ENCODE data around the gene BOC.
A peak's percentile ranks its signal among the peaks of the same experiment; 100 is the strongest.

The BOC gene

DNA sequence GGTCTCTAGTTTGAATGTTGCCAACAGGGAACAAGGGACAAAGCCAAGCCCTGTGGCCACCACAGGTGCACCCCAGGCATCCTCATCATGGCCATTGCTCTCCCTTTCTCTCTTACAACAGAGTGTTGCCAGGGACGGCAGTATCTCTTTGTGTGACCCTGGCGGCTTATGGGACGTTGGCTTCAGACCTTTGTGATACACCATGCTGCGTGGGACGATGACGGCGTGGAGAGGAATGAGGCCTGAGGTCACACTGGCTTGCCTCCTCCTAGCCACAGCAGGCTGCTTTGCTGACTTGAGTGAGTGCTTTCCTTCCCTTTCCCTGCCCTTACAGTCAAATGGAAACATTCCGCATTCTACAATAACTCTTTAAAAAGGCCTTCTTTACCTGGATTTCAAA is 38.2 kb downstream of the BOC start:
- TF ChIP-seq, protein P1, sequence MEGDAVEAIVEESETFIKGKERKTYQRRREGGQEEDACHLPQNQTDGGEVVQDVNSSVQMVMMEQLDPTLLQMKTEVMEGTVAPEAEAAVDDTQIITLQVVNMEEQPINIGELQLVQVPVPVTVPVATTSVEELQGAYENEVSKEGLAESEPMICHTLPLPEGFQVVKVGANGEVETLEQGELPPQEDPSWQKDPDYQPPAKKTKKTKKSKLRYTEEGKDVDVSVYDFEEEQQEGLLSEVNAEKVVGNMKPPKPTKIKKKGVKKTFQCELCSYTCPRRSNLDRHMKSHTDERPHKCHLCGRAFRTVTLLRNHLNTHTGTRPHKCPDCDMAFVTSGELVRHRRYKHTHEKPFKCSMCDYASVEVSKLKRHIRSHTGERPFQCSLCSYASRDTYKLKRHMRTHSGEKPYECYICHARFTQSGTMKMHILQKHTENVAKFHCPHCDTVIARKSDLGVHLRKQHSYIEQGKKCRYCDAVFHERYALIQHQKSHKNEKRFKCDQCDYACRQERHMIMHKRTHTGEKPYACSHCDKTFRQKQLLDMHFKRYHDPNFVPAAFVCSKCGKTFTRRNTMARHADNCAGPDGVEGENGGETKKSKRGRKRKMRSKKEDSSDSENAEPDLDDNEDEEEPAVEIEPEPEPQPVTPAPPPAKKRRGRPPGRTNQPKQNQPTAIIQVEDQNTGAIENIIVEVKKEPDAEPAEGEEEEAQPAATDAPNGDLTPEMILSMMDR (IDR thresholded peaks at IDR 0.05; ENCODE audit: borderline replicate concordance, extremely low read depth, low read length, poor library complexity, severe bottlenecking), result no peak
- TF ChIP-seq EZH2 (IDR thresholded peaks at IDR 0.05; ENCODE audit: borderline replicate concordance, low read depth, low read length, severe bottlenecking), result no peak
- Histone ChIP-seq H3K4me3 (ENCODE audit: low read depth in 1 of 2, low read length in 2 of 2) (no peak overlapping the region), H3K27me3 (ENCODE audit: insufficient read depth, low read length, poor library complexity) (peaks cover 3% of the 10 kb centered on the region), H4K20me1 (ENCODE audit: insufficient read depth, low read length) (no peaks in the 10 kb centered on the region), H3K36me3 (ENCODE audit: insufficient read depth, low read length) (no peaks in the 10 kb centered on the region), H3K9me3 (ENCODE audit: insufficient read depth, low read length, severe bottlenecking) (no peaks in the 10 kb centered on the region), H3K79me2 (ENCODE audit: insufficient read depth, low read length) (no peaks in the 10 kb centered on the region), H3K9ac (ENCODE audit: low read depth, low read length) (no peak overlapping the region), H2AFZ (ENCODE audit: low read depth, low read length) (no peak overlapping the region), H3K4me2 (ENCODE audit: insufficient read depth, low read length) (no peak overlapping the region), H3K27ac (ENCODE audit: low read length) (no peak overlapping the region), H3K4me1 (ENCODE audit: insufficient read depth, low read length) (no peaks in the 10 kb centered on the region)
- ATAC-seq (ENCODE audit: insufficient read depth, low read depth), result no peak
- DNase-seq, result no peak

GRCh38 chr3:113250566-113250965 is 39.2 kb downstream of the BOC start:
- H3K36me3 ChIP-seq (ENCODE audit: insufficient read depth, low read length), result no peaks in the 10 kb centered on the region
- TF ChIP-seq, protein P1 (IDR thresholded peaks at IDR 0.05; ENCODE audit: borderline replicate concordance, extremely low read depth, low read length, poor library complexity, severe bottlenecking), result no peak
- TF ChIP-seq EZH2 (IDR thresholded peaks at IDR 0.05; ENCODE audit: borderline replicate concordance, low read depth, low read length, severe bottlenecking), result no peak
- no peak for DNase-seq
- H3K4me1 ChIP-seq (ENCODE audit: insufficient read depth, low read length), result no peaks in the 10 kb centered on the region
- no peak overlapping the region for H3K9ac ChIP-seq (ENCODE audit: low read depth, low read length)
- H3K27me3 ChIP-seq (ENCODE audit: insufficient read depth, low read length, poor library complexity), result peaks cover 3% of the 10 kb centered on the region
- H3K27ac ChIP-seq (ENCODE audit: low read length), result no peak overlapping the region
- no peaks in the 10 kb centered on the region for H3K9me3 ChIP-seq (ENCODE audit: insufficient read depth, low read length, severe bottlenecking)
- no peak for ATAC-seq (ENCODE audit: insufficient read depth, low read depth)
- no peak overlapping the region for H3K4me3 ChIP-seq (ENCODE audit: low read depth in 1 of 2, low read length in 2 of 2)
- no peak overlapping the region for H3K4me2 ChIP-seq (ENCODE audit: insufficient read depth, low read length)
- H4K20me1 ChIP-seq (ENCODE audit: insufficient read depth, low read length), result no peaks in the 10 kb centered on the region
- H2AFZ ChIP-seq (ENCODE audit: low read depth, low read length), result no peak overlapping the region
- no peaks in the 10 kb centered on the region for H3K79me2 ChIP-seq (ENCODE audit: insufficient read depth, low read length)

DNA sequence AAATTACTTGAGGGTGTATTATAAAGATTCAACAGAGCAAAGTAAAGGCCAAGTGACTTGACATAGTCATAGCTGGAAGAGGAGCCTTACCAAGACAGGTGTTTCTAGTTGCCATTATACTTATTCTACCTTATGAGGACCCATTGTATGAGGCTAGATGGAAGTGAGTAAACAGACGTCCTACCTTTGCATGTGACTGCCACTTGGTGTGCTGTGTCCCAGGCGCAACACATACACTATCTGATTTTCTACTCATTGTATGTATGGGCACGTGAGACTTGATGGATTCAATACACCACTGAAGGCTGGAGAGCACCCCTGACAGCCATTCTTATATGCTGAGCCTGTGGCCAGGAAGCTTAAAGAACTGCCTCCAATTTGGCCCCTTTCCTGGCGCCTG is 40.5 kb downstream of the BOC start:
- no peaks in the 10 kb centered on the region for H3K4me1 ChIP-seq (ENCODE audit: insufficient read depth, low read length)
- H3K79me2 ChIP-seq (ENCODE audit: insufficient read depth, low read length), result no peaks in the 10 kb centered on the region
- no peak overlapping the region for H3K27ac ChIP-seq (ENCODE audit: low read length)
- H3K4me3 ChIP-seq (ENCODE audit: low read depth in 1 of 2, low read length in 2 of 2), result no peak overlapping the region
- no peaks in the 10 kb centered on the region for H4K20me1 ChIP-seq (ENCODE audit: insufficient read depth, low read length)
- H3K36me3 ChIP-seq (ENCODE audit: insufficient read depth, low read length), result no peaks in the 10 kb centered on the region
- H3K27me3 ChIP-seq (ENCODE audit: insufficient read depth, low read length, poor library complexity), result peaks cover 3% of the 10 kb centered on the region
- no peaks in the 10 kb centered on the region for H3K9me3 ChIP-seq (ENCODE audit: insufficient read depth, low read length, severe bottlenecking)
- DNase-seq (no peak), ATAC-seq (ENCODE audit: insufficient read depth, low read depth) (no peak)
- no peak overlapping the region for H2AFZ ChIP-seq (ENCODE audit: low read depth, low read length)
- H3K4me2 ChIP-seq (ENCODE audit: insufficient read depth, low read length), result no peak overlapping the region
- TF ChIP-seq, protein P1 (IDR thresholded peaks at IDR 0.05; ENCODE audit: borderline replicate concordance, extremely low read depth, low read length, poor library complexity, severe bottlenecking), result peak; percentile 13
- TF ChIP-seq EZH2 (IDR thresholded peaks at IDR 0.05; ENCODE audit: borderline replicate concordance, low read depth, low read length, severe bottlenecking), result no peak
- H3K9ac ChIP-seq (ENCODE audit: low read depth, low read length), result no peak overlapping the region

- no peaks in the 10 kb centered on the region for H4K20me1 ChIP-seq (ENCODE audit: insufficient read depth, low read length)
- no peaks in the 10 kb centered on the region for H3K4me1 ChIP-seq (ENCODE audit: insufficient read depth, low read length)
- TF ChIP-seq EZH2 (IDR thresholded peaks at IDR 0.05; ENCODE audit: borderline replicate concordance, low read depth, low read length, severe bottlenecking), result no peak
- TF ChIP-seq, protein P1 (IDR thresholded peaks at IDR 0.05; ENCODE audit: borderline replicate concordance, extremely low read depth, low read length, poor library complexity, severe bottlenecking), result no peak
- ATAC-seq (ENCODE audit: insufficient read depth, low read depth) (no peak), DNase-seq (no peak)
- no peak overlapping the region for H2AFZ ChIP-seq (ENCODE audit: low read depth, low read length)
- H3K9me3 ChIP-seq (ENCODE audit: insufficient read depth, low read length, severe bottlenecking), result no peaks in the 10 kb centered on the region
- H3K36me3 ChIP-seq (ENCODE audit: insufficient read depth, low read length), result no peaks in the 10 kb centered on the region
- H3K27me3 ChIP-seq (ENCODE audit: insufficient read depth, low read length, poor library complexity), result peaks cover 3% of the 10 kb centered on the region
- no peak overlapping the region for H3K9ac ChIP-seq (ENCODE audit: low read depth, low read length)
- H3K79me2 ChIP-seq (ENCODE audit: insufficient read depth, low read length), result no peaks in the 10 kb centered on the region
- H3K4me3 ChIP-seq (ENCODE audit: low read depth in 1 of 2, low read length in 2 of 2), result no peak overlapping the region
- H3K4me2 ChIP-seq (ENCODE audit: insufficient read depth, low read length), result no peak overlapping the region
- no peak overlapping the region for H3K27ac ChIP-seq (ENCODE audit: low read length)
These were observed 41.2 kb downstream of the BOC start for GRCh38 chr3:113252553-113252952.
